T47D (cell line): ENCODE measurements around the gene CORO2B.

Experiments
- DNase-seq, 2 experiments: peaks; one replicate each; pipeline versions ENCODE4 v3.0.0 to v3.0.0-alpha.2; 2011 to 2012; ENCODE audit warnings: low read depth in 1 of 2, low spot score in 1 of 2
- JUND ChIP-seq: IDR thresholded peaks from 2 replicates; pipeline ENCODE4 v1.6.1; 2012; ENCODE audit warnings: low read depth
- in situ Hi-C: cut with HindIII; loops from 2 replicates; pipeline ENCODE4 v1.10.0; 2016; ENCODE audit warnings: low sequenced_read_pairs, low pct_unique_long_range_greater_than_20kb

CORO2B gene

GRCh38 chr15:68570974-68571373 is 7.8 kb upstream of the CORO2B start:
- peak in 1 of 2 experiments; percentile 31 for DNase-seq
- in situ Hi-C loops, result no loop called here
- TF ChIP-seq JUND, result no peak

- DNase-seq, result no peak
- in situ Hi-C loops, result no loop called here
These were observed 7.2 kb upstream of the CORO2B start for GRCh38 chr15:68571582-68571981.

GRCh38 chr15:68572309-68572708 is 6.5 kb upstream of the CORO2B start:
- no peak for DNase-seq
- in situ Hi-C loops, result no loop called here
- TF ChIP-seq JUND, result no peak

More at GRCh38 chr15:68571582-68571981, 7.2 kb upstream of the CORO2B start:
- no peak for TF ChIP-seq JUND

GRCh38 chr15:68572921-68573320 is 5.9 kb upstream of the CORO2B start:
- in situ Hi-C loops, result no loop called here
- no peak for TF ChIP-seq JUND
- no peak for DNase-seq

GRCh38 chr15:68574046-68574445 is 4.7 kb upstream of the CORO2B start:
- DNase-seq, result no peak
- in situ Hi-C loops, result no loop called here
- TF ChIP-seq JUND, result no peak

- in situ Hi-C loops, result no loop called here
- no peak for DNase-seq
- TF ChIP-seq JUND, result no peak
These were observed 4.2 kb upstream of the CORO2B start for GRCh38 chr15:68574629-68575028.

- DNase-seq, result no peak
- in situ Hi-C loops, result no loop called here
- no peak for TF ChIP-seq JUND
These were observed 2.4 kb upstream of the CORO2B start for GRCh38 chr15:68576235-68576892.

- DNase-seq, result peak in 1 of 2 experiments; percentile 35
- TF ChIP-seq JUND, result no peak
- in situ Hi-C loops, result no loop called here
These were observed 416 bp upstream of the CORO2B start for GRCh38 chr15:68578175-68578979.

- in situ Hi-C loops, result no loop called here
- TF ChIP-seq JUND, result no peak
- DNase-seq, result no peak
These were observed 1.5 kb downstream of the CORO2B start for GRCh38 chr15:68580026-68580882.

GRCh38 chr15:68580883-68581155 is 2.0 kb downstream of the CORO2B start:
- in situ Hi-C loops, result no loop called here
- TF ChIP-seq JUND, result no peak
- no peak for DNase-seq

- DNase-seq, result no peak
- TF ChIP-seq JUND, result no peak
- in situ Hi-C loops, result no loop called here
These were observed 2.9 kb downstream of the CORO2B start for GRCh38 chr15:68581725-68582124.

GRCh38 chr15:68582236-68582635 is 3.4 kb downstream of the CORO2B start:
- in situ Hi-C loops, result no loop called here
- no peak for TF ChIP-seq JUND
- DNase-seq, result no peak

GRCh38 chr15:68582864-68583263 is 4.1 kb downstream of the CORO2B start:
- DNase-seq, result no peak
- TF ChIP-seq JUND, result no peak
- in situ Hi-C loops, result no loop called here
